ENCODE results near the gene KIFC3. TPM values are rescaled to one million over a fixed set of nuclear protein-coding genes. Genes with fewer than 3 reads are reported as not detected.

Gene KIFC3
- total and polyA plus RNA-seq, 11 donors, result 46.1 to 105 (median 65.6) TPM

DNA sequence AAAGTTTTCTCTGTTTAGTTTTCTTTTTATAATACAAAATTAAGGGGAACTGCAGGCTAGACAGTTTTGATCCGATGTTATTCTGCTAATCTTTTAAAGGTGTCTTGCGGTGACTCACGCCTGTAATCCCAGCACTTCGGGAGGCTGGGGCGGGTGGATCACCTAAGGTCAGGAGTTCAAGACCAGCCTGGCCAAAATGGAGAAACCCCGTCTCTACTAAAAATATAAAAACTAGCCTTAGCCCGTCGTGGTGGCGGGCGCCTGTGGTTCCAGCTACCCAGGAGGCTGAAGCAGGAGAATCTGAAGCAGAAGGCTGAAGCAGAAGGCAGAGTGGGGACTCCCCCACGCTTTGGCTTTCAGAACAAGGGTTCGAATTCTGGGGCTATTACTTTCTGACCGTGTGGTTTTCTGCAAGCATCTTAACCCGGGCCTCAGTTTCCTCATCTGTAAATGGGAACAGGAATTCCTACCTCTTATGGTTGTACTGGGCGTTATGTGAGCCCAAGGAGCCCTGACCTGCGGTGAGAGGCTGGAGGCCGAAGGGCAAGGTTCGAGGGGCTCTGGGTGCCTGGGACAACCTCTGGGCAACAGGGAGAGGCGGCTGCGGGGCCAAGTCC, 67.9 kb downstream of the KIFC3 start:
- H3K27ac ChIP-seq, result peak overlapping the region; percentile 68 to 96 (median 88)
- TF ChIP-seq POLR2A (IDR thresholded peaks at IDR 0.05), result no peak
- TF ChIP-seq, protein P1, sequence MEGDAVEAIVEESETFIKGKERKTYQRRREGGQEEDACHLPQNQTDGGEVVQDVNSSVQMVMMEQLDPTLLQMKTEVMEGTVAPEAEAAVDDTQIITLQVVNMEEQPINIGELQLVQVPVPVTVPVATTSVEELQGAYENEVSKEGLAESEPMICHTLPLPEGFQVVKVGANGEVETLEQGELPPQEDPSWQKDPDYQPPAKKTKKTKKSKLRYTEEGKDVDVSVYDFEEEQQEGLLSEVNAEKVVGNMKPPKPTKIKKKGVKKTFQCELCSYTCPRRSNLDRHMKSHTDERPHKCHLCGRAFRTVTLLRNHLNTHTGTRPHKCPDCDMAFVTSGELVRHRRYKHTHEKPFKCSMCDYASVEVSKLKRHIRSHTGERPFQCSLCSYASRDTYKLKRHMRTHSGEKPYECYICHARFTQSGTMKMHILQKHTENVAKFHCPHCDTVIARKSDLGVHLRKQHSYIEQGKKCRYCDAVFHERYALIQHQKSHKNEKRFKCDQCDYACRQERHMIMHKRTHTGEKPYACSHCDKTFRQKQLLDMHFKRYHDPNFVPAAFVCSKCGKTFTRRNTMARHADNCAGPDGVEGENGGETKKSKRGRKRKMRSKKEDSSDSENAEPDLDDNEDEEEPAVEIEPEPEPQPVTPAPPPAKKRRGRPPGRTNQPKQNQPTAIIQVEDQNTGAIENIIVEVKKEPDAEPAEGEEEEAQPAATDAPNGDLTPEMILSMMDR (IDR thresholded peaks at IDR 0.05), result no peak
- intact Hi-C loops (cut with DNase I), result loop anchor here in 1 of 10 donors (10.0 kb wide), 1 partner anchor 270 kb away; the partner anchor contains the start of genes USB1 and ZNF319
- peak in 1 of 5 donors; percentile 5 for DNase-seq
- H3K4me3 ChIP-seq, result peak overlapping the region; percentile 40 to 97 (median 74)
- peaks cover 0 to 5% (median 0%) of the 10 kb centered on the region in 9 donors for H3K36me3 ChIP-seq
- 58 to 70% (median 60%) methylated on average over 16 to 20 of the region's 20 CpGs for WGBS, 4 donors
- no peaks in the 10 kb centered on the region for H3K27me3 ChIP-seq
- no peak for ATAC-seq
- peaks cover 0 to 10% (median 0%) of the 10 kb centered on the region in 12 donors for H3K9me3 ChIP-seq
- H3K4me1 ChIP-seq, result peaks cover 0 to 26% (median 18%) of the 10 kb centered on the region in 12 donors

DNA sequence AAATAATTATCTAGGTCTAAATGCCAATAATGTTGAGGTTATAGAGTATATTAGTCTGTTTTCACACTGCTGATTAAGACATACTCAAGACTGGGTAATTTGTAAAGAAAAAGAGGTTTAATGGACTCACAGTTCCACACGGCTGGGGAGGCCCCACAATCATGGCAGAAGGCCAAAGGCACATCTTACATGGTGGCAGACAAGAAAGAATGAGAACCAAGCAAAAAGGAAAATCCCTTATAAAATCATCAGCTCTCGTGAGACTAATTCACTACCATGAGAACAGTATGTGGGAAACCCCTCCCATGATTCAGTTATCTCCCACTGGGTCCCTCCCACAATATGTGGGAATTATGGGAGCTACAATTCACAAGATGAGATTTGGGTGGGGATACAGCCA, 69.6 kb downstream of the KIFC3 start:
- Histone ChIP-seq H3K36me3 (peaks cover 0 to 2% (median 0%) of the 10 kb centered on the region in 9 donors), H3K4me3 (no peak overlapping the region), H3K27me3 (no peaks in the 10 kb centered on the region), H3K9me3 (peaks cover 0 to 10% (median 0%) of the 10 kb centered on the region in 12 donors), H3K27ac (no peak overlapping the region), H3K4me1 (peaks cover 0 to 26% (median 18%) of the 10 kb centered on the region in 12 donors)
- WGBS, 4 donors, result 67 to 80% (median 71%) methylated on average over 2 of the region's 2 CpGs
- intact Hi-C loops (cut with DNase I), result loop anchor here in 1 of 10 donors (10.0 kb wide), 1 partner anchor 272 kb away; the partner anchor contains the start of genes USB1 and ZNF319
- TF ChIP-seq, protein P1 (IDR thresholded peaks at IDR 0.05), result no peak
- no peak for TF ChIP-seq POLR2A (IDR thresholded peaks at IDR 0.05)
- ATAC-seq (no peak), DNase-seq (peak in 1 of 5 donors; percentile 3)

DNA sequence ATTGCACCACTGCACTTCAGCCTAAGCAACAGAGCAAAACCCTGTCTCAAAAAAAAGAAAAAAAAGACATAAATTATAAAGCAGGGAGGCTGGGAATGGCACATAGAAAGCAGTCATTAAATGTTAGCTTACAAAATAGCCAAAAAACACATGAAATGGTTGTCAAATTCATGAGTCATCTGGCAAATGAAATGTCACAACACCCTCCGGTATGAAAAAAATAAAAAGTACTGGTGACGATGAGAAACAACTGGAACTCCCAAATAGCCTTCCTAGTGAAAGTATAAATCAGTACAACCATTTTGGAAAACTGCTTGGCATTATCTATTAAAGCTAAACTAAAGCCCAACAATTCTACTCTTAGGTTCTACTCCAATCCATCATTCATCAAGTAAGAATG, 70.3 kb downstream of the KIFC3 start:
- DNase-seq (no peak), ATAC-seq (no peak)
- Histone ChIP-seq H3K4me1 (peaks cover 0 to 21% (median 16%) of the 10 kb centered on the region in 12 donors), H3K4me3 (no peak overlapping the region), H3K27me3 (no peaks in the 10 kb centered on the region), H3K27ac (no peak overlapping the region), H3K9me3 (peaks cover 0 to 10% (median 0%) of the 10 kb centered on the region in 12 donors), H3K36me3 (no peaks in the 10 kb centered on the region)
- WGBS, 4 donors, result 65 to 73% (median 68%) methylated on average over 2 of the region's 2 CpGs
- TF ChIP-seq POLR2A (IDR thresholded peaks at IDR 0.05), result no peak
- TF ChIP-seq, protein P1 (IDR thresholded peaks at IDR 0.05), result no peak
- intact Hi-C loops (cut with DNase I), result loop anchor here in 1 of 10 donors (10.0 kb wide), 1 partner anchor 273 kb away; the partner anchor contains the start of genes USB1 and ZNF319

Data from heart left ventricle (tissue), 16 donors.